K562 (cell line): ENCODE measurements around the gene COX20. TPM values are rescaled to one million over a fixed set of nuclear protein-coding genes. Genes with fewer than 3 reads are reported as not detected.

Experiments
- ARID1B ChIP-seq: fragments of 450-650 bp; IDR thresholded peaks from 2 replicates; pipeline ENCODE4 v1.6.1; 2016; ENCODE audit warnings: antibody characterized with exemption, mild to moderate bottlenecking, inconsistent platforms
- ATF7 ChIP-seq: fragments of 450-650 bp; IDR thresholded peaks from 2 replicates; pipeline ENCODE4 v1.7.1; 2014; ENCODE audit warnings: mild to moderate bottlenecking, moderate library complexity
- BRD4 ChIP-seq: fragments of 200-600 bp; sonication (generic); IDR thresholded peaks from 2 replicates; pipeline ENCODE4 v1.6.1; 2017; ENCODE audit warnings: inconsistent platforms
- E2F3 ChIP-seq: fragments of 250-450 bp; sonication (Bioruptor Pico); IDR thresholded peaks from 2 replicates; pipeline ENCODE4 v1.4.0; 2020; ENCODE audit warnings: mild to moderate bottlenecking
- EGR1 ChIP-seq: fragments of 450-650 bp; conservative IDR thresholded peaks from 2 replicates; pipeline ENCODE4 v1.6.1; 2017; ENCODE audit warnings: mild to moderate bottlenecking
- ELF2 ChIP-seq: fragments of 250-450 bp; sonication (Bioruptor Pico); IDR thresholded peaks from 2 replicates; pipeline ENCODE4 v1.5.0; 2021; ENCODE audit warnings: mild to moderate bottlenecking
- EP400 ChIP-seq: fragments of 450-650 bp; IDR thresholded peaks from 2 replicates; pipeline ENCODE4 v1.6.1; 2017; ENCODE audit warnings: antibody characterized with exemption, mild to moderate bottlenecking, moderate library complexity
- FIP1L1 ChIP-seq: fragments of 200-400 bp; formaldehyde crosslinking; IDR thresholded peaks from 2 replicates; pipeline ENCODE4 v1.6.1; 2018; ENCODE audit warnings: mild to moderate bottlenecking, low read depth, low read length; ENCODE audit not compliant: poor library complexity, severe bottlenecking
- FOXP4 ChIP-seq: sonication (generic); formaldehyde crosslinking; IDR thresholded peaks from 2 replicates; pipeline ENCODE4 v1.8.0; 2022; ENCODE audit warnings: mild to moderate bottlenecking, missing genetic modification reagents, borderline replicate concordance
- HMG20A ChIP-seq: fragments of 450-650 bp; formaldehyde crosslinking; conservative IDR thresholded peaks from 2 replicates; pipeline ENCODE4 v1.4.0; 2020; ENCODE audit warnings: mild to moderate bottlenecking, mixed read lengths
- HOMEZ ChIP-seq: fragments of 250-450 bp; sonication (Bioruptor Pico); IDR thresholded peaks from 2 replicates; pipeline ENCODE4 v1.4.0; 2020; ENCODE audit warnings: mild to moderate bottlenecking, moderate library complexity
- KDM5B ChIP-seq: fragments of 200-600 bp; sonication (generic); IDR thresholded peaks from 2 replicates; pipeline ENCODE4 v1.6.1; 2012; ENCODE audit warnings: low read depth, mild to moderate bottlenecking, moderate library complexity, low read length, control low read depth, inconsistent platforms; ENCODE audit not compliant: insufficient replicate concordance
- MAX ChIP-seq: sonication (generic); formaldehyde crosslinking; IDR thresholded peaks from 2 replicates; pipeline ENCODE4 v1.9.0; 2022; ENCODE audit warnings: mild to moderate bottlenecking, missing genetic modification reagents
- MCM2 ChIP-seq: fragments of 450-650 bp; IDR thresholded peaks from 2 replicates; pipeline ENCODE4 v1.6.1; 2017; ENCODE audit warnings: low read depth, mild to moderate bottlenecking
- POLR2G ChIP-seq: fragments of 200-400 bp; formaldehyde crosslinking; IDR thresholded peaks from 2 replicates; pipeline ENCODE4 v1.6.1; 2017; ENCODE audit warnings: low read depth, mild to moderate bottlenecking, antibody characterized with exemption, low read length, moderate library complexity
- RBM14 ChIP-seq: fragments of 200-400 bp; formaldehyde crosslinking; IDR thresholded peaks from 2 replicates; pipeline ENCODE4 v1.6.1; 2018; ENCODE audit warnings: low read depth, mild to moderate bottlenecking, low read length, moderate library complexity, borderline replicate concordance; ENCODE audit not compliant: insufficient read depth
- STAT5A ChIP-seq: IDR thresholded peaks from 2 replicates; pipeline ENCODE4 v1.6.1; 2012; ENCODE audit warnings: low read length, inconsistent platforms, borderline replicate concordance
- ZNF174 ChIP-seq: fragments of 250-450 bp; sonication (Bioruptor Pico); IDR thresholded peaks from 2 replicates; pipeline ENCODE4 v1.4.0; 2020; ENCODE audit warnings: mild to moderate bottlenecking
- ZNF507 ChIP-seq: conservative IDR thresholded peaks from 2 replicates; pipeline ENCODE4 v1.6.1; 2017; ENCODE audit warnings: missing genetic modification characterization, missing compliant biosample characterization
- ZNF589 ChIP-seq: fragments of 200-800 bp; sonication (Bioruptor generic); IDR thresholded peaks from 2 replicates; pipeline ENCODE4 v1.6.1; 2016; ENCODE audit warnings: low read depth, missing genetic modification characterization, missing compliant biosample characterization
- ZNF740 ChIP-seq, 3 experiments: fragments of 200-800 bp in 1 of 3; sonication (Bioruptor generic) in 1 of 3; sonication (generic) in 1 of 3; formaldehyde crosslinking in 1 of 3; IDR thresholded peaks; 2 replicates each; pipeline versions ENCODE4 v1.6.1 to v1.8.0; 2016 to 2022; ENCODE audit warnings: mild to moderate bottlenecking in 2 of 3, missing compliant biosample characterization in 2 of 3, missing genetic modification characterization in 2 of 3, missing genetic modification reagents in 1 of 3
- ZNF79 ChIP-seq: fragments of 250-450 bp; sonication (Bioruptor Pico); IDR thresholded peaks from 2 replicates; pipeline ENCODE4 v1.4.0; 2020; ENCODE audit warnings: low read depth, mild to moderate bottlenecking, moderate library complexity
- polyA plus RNA-seq, 8 experiments: library from polyadenylated mRNA; depleted of rRNA in 4 of 8; stranded (reverse) in 5 of 8; unstranded in 3 of 8; fragments of >200 nt; fragmentation: Nextera tagmentation in 2 of 8; fragmentation: Illumina TruSeq in 1 of 8; extraction: Ambion mirVana in 2 of 8; extraction: Trizol in 1 of 8; gene quantifications; 2 replicates each; pipeline versions ENCODE4 v1.2.1 to v1.2.3, GENCODE V29; 2011 to 2014; ENCODE audit warnings: inconsistent platforms in 1 of 8, missing spikeins in 1 of 8
- total RNA-seq, 7 experiments: library from RNA; depleted of rRNA in 6 of 7; stranded (reverse); fragments of >200 nt in 6 of 7; fragmentation: Illumina TruSeq in 2 of 7; extraction: Trizol in 2 of 7; gene quantifications; 2 replicates each; pipeline versions ENCODE4 v1.2.1 to v1.2.3, GENCODE V29; 2011 to 2021; ENCODE audit warnings: low replicate concordance in 1 of 7

The COX20 gene
- total and polyA plus RNA-seq, 9 of the 15 experiments (the other 6 are each of a cell fraction or from before 2014, with no cell fraction given) = 41.5 to 192 (median 84.3) TPM

GRCh38 chr1:244863491-244864252 lies 28.2 kb downstream of the COX20 start (continued):
- peak; percentile 8; the same call in 1 of the 2 replicates for TF ChIP-seq FOXP4 (CRISPR knock-in tag)
- peak; percentile 83 for TF ChIP-seq POLR2G
- 0 out of 2 replicates have a peak, but pooled peaks have one; percentile 6 for TF ChIP-seq ARID1B
- 0 out of 2 replicates have a peak, but pooled peaks have one; percentile 3 for TF ChIP-seq MAX (CRISPR knock-in tag)
- no peak for TF ChIP-seq ZNF507 (tag)
- TF ChIP-seq EGR1 = peak; percentile 76
- TF ChIP-seq ELF2 = no peak
- no peak for TF ChIP-seq STAT5A
- peak; percentile 96 for TF ChIP-seq BRD4
- TF ChIP-seq KDM5B = peak; percentile 59
- peak; percentile 61; the same call in 1 of the 2 replicates for TF ChIP-seq ZNF589 (CRISPR knock-in tag)
- peak; percentile 33; the same call in 1 of the 2 replicates for TF ChIP-seq E2F3 (CRISPR knock-in tag)
- no peak for TF ChIP-seq ZNF174 (CRISPR knock-in tag)
- 0 out of 2 replicates have a peak, but pooled peaks have one; percentile 34 for TF ChIP-seq HOMEZ (CRISPR knock-in tag)
- no peak for TF ChIP-seq HMG20A (CRISPR knock-in tag)
- TF ChIP-seq RBM14 = peak; percentile 97; the same call in 1 of the 2 replicates
- no peak for TF ChIP-seq ATF7
- TF ChIP-seq FIP1L1 = peak; percentile 91
- no peak; the same call in 1 of the 2 replicates for TF ChIP-seq ZNF740 (CRISPR knock-in tag; IDR thresholded peaks at IDR 0.05)
- TF ChIP-seq ZNF740 (tag; IDR thresholded peaks at IDR 0.05) = no peak
- no peak for TF ChIP-seq ZNF79 (CRISPR knock-in tag)
- TF ChIP-seq MCM2 = no peak
- TF ChIP-seq EP400 = no peak
